DND-41 (cell line): ENCODE data around the gene COL8A1.

Source experiments
- ATAC-seq: fragments of 200-7000 bp; cut with Tn5 transposase; 3 replicates; pipeline ENCODE4 v1.9.1; 2021; ENCODE audit warnings: low read depth; ENCODE audit not compliant: insufficient read depth
- DNase-seq: peaks from one replicate; pipeline ENCODE4 v3.0.0-alpha.2; 2020
- H2AFZ ChIP-seq: 2 replicates; pipeline ENCODE4 v1.6.0; 2012; ENCODE audit warnings: low read depth, low read length
- H3K27ac ChIP-seq: 2 replicates; pipeline ENCODE4 v1.5.1; 2012; ENCODE audit warnings: low read length, inconsistent platforms
- H3K27me3 ChIP-seq: fragments of 200-600 bp; sonication (generic); 2 replicates; pipeline ENCODE4 v1.6.0; 2012; ENCODE audit warnings: low read length, mild to moderate bottlenecking, inconsistent platforms; ENCODE audit not compliant: insufficient read depth, poor library complexity
- H3K36me3 ChIP-seq: 2 replicates; pipeline ENCODE4 v1.5.1; 2012; ENCODE audit warnings: low read length, inconsistent platforms; ENCODE audit not compliant: insufficient read depth
- H3K4me1 ChIP-seq: 2 replicates; pipeline ENCODE4 v1.5.1; 2012; ENCODE audit warnings: mild to moderate bottlenecking, low read length; ENCODE audit not compliant: insufficient read depth
- H3K4me2 ChIP-seq: 2 replicates; pipeline ENCODE4 v1.6.0; 2012; ENCODE audit warnings: mild to moderate bottlenecking, moderate library complexity, low read length, inconsistent platforms; ENCODE audit not compliant: insufficient read depth
- H3K4me3 ChIP-seq, 2 experiments: fragments of 200-600 bp in 1 of 2; shearing (Covaris generic) in 1 of 2; 2 replicates each; pipeline ENCODE4 v1.5.1; 2012 to 2016; ENCODE audit warnings: inconsistent platforms in 2 of 2, low read length in 2 of 2, mild to moderate bottlenecking in 2 of 2, low read depth in 1 of 2, moderate library complexity in 1 of 2
- H3K79me2 ChIP-seq: 2 replicates; pipeline ENCODE4 v1.6.0; 2012; ENCODE audit warnings: low read length, inconsistent platforms; ENCODE audit not compliant: insufficient read depth
- H3K9ac ChIP-seq: 2 replicates; pipeline ENCODE4 v1.6.0; 2012; ENCODE audit warnings: low read depth, mild to moderate bottlenecking, inconsistent platforms, low read length, moderate library complexity
- H3K9me3 ChIP-seq: 2 replicates; pipeline ENCODE4 v1.5.1; 2012; ENCODE audit warnings: low read length, moderate library complexity, mild to moderate bottlenecking, inconsistent platforms; ENCODE audit not compliant: insufficient read depth, severe bottlenecking
- H4K20me1 ChIP-seq: 2 replicates; pipeline ENCODE4 v1.6.0; 2012; ENCODE audit warnings: low read length; ENCODE audit not compliant: insufficient read depth
- CTCF ChIP-seq: IDR thresholded peaks from 2 replicates; pipeline ENCODE4 v1.5.1; 2012; ENCODE audit warnings: borderline replicate concordance, low read length, moderate library complexity, mild to moderate bottlenecking; ENCODE audit not compliant: poor library complexity, severe bottlenecking; ENCODE audit errors: extremely low read depth
- EZH2 ChIP-seq: IDR thresholded peaks from 3 replicates; pipeline ENCODE4 v1.6.1; 2012; ENCODE audit warnings: borderline replicate concordance, low read depth, mild to moderate bottlenecking, moderate library complexity, low read length, inconsistent platforms; ENCODE audit not compliant: severe bottlenecking

COL8A1 gene

GRCh38 chr3:99670556-99670950 lies 32.2 kb downstream of the COL8A1 start:
- H3K27me3 ChIP-seq = no peaks in the 10 kb centered on the region
- no peak for ATAC-seq
- no peak for TF ChIP-seq CTCF
- TF ChIP-seq EZH2 = no peak

GRCh38 chr3:99674086-99674789 lies 35.8 kb downstream of the COL8A1 start:
- Histone ChIP-seq H3K27me3 (peaks cover 3% of the 10 kb centered on the region), H3K4me3 (no peak overlapping the region), H3K79me2 (no peaks in the 10 kb centered on the region), H3K9me3 (no peaks in the 10 kb centered on the region), H2AFZ (no peak overlapping the region), H4K20me1 (no peaks in the 10 kb centered on the region), H3K4me2 (no peak overlapping the region), H3K36me3 (no peaks in the 10 kb centered on the region), H3K4me1 (no peaks in the 10 kb centered on the region), H3K9ac (no peak overlapping the region), H3K27ac (no peak overlapping the region)
- TF ChIP-seq CTCF (no peak), EZH2 (no peak)
- no peak for ATAC-seq
- DNase-seq = no peak

More at GRCh38 chr3:99670556-99670950, 32.2 kb downstream of the COL8A1 start:
- Histone ChIP-seq H3K4me1 (no peaks in the 10 kb centered on the region), H3K4me2 (no peak overlapping the region), H4K20me1 (no peaks in the 10 kb centered on the region), H3K79me2 (no peaks in the 10 kb centered on the region), H3K9me3 (no peaks in the 10 kb centered on the region), H3K36me3 (no peaks in the 10 kb centered on the region), H3K4me3 (no peak overlapping the region), H3K9ac (no peak overlapping the region), H2AFZ (no peak overlapping the region), H3K27ac (no peak overlapping the region)
- no peak for DNase-seq

GRCh38 chr3:99678023-99678422 lies 39.6 kb downstream of the COL8A1 start:
- ATAC-seq (no peak), DNase-seq (no peak)
- H3K9ac ChIP-seq = no peak overlapping the region
- peaks cover 3% of the 10 kb centered on the region for H3K27me3 ChIP-seq
- H3K36me3 ChIP-seq = no peaks in the 10 kb centered on the region
- no peaks in the 10 kb centered on the region for H3K9me3 ChIP-seq
- H3K4me3 ChIP-seq = no peak overlapping the region
- H3K27ac ChIP-seq = no peak overlapping the region
- no peaks in the 10 kb centered on the region for H4K20me1 ChIP-seq
- no peaks in the 10 kb centered on the region for H3K79me2 ChIP-seq
- no peaks in the 10 kb centered on the region for H3K4me1 ChIP-seq
- H3K4me2 ChIP-seq = no peak overlapping the region
- no peak overlapping the region for H2AFZ ChIP-seq
- no peak for TF ChIP-seq CTCF
- no peak for TF ChIP-seq EZH2
